Stimulated activated CD4-positive, alpha-beta T cell treated with anti-CD3 and anti-CD28 coated beads, Interleukin-15, amount 100 ng/mL, for 48 hours (primary cell): Measurements from ENCODE around the gene C4orf54.

Experiments
- DNase-seq, 2 donors: peaks; one replicate each; pipeline ENCODE4 v3.0.0-alpha.2; 2020; ENCODE audit warnings: low read depth in 2 of 2

C4orf54 gene

DNA sequence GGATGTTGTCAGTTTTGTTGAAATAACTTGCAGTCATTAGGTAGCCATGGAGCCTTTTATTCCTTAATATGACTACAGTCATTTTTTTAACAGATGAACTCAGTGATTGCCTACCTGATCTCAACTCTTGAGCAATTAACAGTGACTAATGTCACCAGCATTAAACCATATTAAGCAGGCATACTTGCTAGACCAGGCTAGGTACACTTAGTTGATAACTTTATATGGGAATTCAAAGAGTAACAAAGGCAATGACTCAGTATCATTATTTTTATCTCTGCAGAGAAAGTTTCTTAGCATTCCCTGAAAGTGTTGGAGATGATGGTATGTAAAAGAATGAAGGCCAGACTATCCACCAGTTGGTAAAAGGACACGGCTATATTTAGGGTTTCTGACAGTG, at the start of gene C4orf54:
C4orf54 (minus strand) TSS at position 31 of the 400 bp plus-strand sequence. CDS start 3,180 bp downstream, outside the sequence.
- DNase-seq: no peak

DNA sequence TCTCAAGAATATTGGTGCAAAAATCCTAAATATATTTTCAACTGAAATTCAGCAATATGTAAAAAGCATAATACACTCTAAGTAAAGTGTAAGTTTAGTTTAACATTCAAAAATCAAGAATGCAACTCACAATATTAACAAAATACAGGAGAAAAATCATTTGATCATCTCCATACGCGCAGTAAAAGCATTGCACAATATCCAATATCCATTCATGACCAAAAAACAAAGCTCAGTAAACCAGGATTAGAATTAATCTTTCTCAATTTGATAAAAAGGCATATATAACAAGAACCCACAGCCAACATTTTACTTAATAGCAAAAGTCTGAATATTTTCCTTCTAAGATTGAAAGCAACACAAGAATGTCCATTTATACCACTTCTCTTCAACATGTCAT, 48.3 kb upstream of the C4orf54 start:
- no peak for DNase-seq

DNA sequence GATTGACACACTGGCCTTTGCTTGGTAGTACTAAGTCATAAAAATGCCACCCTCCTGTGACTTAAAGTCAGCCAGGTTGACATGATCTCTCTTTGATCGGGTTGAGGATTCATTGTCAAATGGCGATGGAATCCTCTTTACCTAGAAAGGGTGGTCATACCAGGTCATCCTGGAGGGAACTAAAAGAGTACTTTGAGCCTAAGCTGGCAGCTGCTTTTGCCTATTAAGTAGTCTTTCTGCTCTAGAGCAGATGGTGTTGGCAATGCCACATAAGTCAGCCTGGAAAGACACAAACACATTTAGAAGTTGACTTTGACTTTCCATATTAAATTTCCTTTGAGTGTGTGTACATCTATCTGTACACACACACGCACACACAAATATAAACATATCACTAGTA, 39.2 kb upstream of the C4orf54 start:
- no peak for DNase-seq

DNA sequence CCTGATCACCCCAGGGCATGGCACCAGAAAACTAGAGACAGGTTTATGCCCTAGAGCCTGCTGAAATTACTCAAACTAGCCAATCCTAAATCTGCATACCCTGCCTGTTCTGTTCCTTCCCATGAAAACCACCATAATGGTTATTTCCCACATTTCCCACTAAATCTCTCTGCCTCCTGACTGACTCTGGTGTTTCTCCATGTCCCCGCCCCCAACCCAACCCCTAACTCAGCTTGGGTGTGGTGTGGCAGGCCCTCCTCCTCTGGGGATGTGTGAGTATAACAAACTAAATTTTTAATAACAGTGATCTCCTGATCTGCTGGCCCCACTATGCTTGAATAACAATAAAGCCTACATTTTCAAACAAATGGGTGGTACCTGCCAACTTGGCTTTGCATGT, 35.5 kb upstream of the C4orf54 start:
- no peak for DNase-seq

DNA sequence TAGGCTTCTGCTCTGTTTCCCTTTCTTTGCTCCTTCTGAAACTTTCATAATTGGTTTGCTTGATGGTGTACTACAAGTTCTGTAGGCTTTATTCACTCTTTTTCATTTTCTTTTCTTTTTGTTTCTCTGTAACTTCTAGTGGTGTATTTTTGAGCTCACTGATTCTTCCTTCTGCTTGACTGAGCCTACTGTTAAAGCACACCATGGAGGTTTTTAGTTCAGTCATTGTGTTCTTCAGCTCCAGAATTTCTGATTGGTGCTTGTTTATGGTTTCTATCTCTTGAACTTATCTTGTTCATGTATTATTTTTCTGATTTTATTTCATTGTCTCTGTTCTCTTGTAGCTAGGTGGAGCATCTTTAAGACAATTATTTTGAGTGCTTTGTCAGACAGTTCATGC, 33.4 kb upstream of the C4orf54 start:
- DNase-seq: no peak

DNA sequence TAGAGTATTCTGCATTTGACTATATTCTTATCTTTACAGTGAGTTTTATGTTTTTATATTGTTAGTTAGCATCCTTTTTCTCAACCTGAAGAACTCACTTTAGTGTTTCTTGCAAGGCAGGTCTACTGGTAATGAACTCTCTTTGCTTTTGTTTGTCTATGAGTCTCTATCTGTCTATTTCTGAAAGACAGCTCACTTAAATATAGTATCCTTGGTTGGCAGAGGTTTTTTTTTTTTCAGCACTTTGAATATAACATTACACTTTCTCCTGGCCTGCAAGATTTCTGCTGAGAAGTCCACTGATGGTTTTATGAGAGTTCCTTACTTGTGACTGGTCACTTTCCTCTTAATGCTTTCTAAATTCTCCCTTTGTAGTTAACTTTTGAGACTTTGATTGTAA, 32.8 kb upstream of the C4orf54 start:
- no peak for DNase-seq

DNA sequence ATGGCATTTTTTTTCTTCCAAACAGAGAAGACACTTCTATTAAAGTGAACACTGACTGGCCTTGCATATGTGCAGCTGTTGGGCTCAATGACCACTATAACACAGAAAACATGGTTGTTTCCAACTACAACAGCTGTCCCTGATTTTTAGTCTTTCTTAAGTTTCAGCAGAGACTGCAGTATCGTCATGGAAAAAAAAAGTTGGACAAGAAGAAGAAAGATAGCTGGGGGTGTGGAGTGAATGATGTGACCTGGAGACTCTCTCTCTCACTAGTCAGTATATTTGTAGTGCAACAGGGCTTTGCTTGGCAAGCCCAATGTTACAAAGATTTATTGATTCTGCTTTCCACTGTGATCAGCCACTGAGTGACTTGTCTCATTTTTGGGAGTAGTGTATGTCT, 29.5 kb upstream of the C4orf54 start:
- no peak for DNase-seq

DNA sequence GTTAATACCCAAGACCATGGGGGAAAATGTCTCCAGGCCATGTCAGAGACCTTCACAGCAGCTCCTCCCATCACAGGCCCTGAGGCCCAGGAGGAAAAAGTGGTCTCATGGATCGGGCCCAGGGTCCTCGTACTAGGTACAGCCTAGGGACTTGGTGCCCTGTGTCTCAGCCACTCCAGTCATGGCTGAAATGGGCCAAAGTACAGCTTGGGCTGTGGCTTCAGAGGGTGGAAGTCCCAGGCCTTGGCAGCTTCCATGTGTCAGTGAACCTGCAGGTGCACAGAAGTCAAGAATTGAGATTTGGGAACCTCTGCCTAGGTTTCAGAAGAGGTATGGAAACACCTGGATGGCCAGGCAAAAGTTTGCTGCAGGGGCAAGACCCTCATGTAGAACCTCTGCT, 27.6 kb upstream of the C4orf54 start:
- no peak for DNase-seq

DNA sequence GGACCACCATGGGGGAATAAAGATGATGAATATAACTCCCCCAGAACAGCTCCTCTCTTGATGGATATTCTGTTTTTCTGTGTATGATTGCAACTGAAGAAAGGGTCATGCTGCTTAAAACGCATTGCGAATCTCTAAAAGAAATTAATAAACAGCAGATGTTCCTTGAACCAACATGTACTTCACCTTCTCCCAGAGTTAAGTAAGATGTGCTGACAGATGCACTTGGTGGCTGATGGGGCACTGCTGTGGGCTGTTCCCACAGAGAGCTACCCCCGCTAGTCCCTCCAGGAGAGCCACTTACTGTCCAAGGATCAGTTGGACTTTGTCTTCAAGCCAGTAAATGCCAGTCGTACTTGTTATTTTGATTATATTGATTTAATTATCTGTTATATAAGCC, 26.3 kb upstream of the C4orf54 start:
- no peak for DNase-seq

DNA sequence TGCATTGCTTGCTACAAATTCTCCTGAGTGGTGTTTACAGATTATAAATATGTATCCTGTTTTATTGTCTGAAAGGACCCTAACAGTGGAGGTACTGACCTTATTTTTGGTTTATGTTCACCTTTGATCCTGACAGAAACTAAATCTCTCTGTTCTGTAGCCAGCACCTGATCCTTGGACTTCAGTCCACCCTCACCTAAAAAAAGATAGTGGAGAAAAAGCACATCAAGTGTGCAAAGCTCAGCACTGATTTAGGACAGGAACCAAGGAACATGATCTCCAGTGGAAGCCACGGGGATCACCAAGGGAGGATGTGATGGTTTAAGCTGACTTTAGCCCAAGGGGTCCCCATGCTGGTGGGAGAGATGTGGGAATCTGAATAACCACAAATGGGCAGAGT, 22.3 kb upstream of the C4orf54 start:
- no peak for DNase-seq

DNA sequence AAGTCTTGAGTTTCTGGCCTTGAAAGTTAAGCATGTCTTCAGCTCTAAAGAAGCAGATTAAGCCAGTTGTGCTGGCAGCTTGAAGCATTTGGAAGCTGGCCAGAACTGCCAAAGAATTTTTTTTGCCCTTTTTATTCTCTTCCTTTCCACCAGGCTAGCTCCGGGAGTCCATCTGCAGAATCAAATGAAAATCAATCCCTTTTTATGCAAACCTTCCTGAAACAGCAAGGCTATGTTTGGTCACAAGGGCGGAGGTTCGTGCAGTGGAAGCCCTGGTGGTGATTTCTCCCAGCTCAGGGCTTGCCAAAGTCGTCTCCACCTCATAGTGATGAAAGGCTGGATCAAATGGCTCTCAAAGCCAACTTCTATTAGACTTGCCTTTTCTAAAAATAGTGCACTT, 21.6 kb upstream of the C4orf54 start:
- no peak for DNase-seq

DNA sequence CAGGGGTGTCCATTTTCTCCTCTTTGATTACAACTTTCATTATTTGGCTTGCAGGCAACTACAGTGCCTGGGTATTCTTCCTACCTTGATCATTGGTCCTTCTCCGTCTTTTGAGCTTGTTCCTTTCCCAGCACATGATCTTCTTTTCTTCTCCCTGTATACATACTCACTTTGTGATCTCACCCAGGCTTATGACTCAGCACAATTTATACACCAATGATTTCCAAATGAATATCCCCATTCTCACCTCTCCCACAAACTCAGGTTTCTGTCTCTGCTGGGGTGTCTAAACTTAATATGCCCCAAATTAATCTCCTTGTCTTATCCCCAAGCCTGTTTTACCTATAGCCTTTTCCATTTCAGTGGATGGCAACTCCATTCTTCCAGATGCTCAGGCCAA, 19.5 kb upstream of the C4orf54 start:
- DNase-seq: no peak

DNA sequence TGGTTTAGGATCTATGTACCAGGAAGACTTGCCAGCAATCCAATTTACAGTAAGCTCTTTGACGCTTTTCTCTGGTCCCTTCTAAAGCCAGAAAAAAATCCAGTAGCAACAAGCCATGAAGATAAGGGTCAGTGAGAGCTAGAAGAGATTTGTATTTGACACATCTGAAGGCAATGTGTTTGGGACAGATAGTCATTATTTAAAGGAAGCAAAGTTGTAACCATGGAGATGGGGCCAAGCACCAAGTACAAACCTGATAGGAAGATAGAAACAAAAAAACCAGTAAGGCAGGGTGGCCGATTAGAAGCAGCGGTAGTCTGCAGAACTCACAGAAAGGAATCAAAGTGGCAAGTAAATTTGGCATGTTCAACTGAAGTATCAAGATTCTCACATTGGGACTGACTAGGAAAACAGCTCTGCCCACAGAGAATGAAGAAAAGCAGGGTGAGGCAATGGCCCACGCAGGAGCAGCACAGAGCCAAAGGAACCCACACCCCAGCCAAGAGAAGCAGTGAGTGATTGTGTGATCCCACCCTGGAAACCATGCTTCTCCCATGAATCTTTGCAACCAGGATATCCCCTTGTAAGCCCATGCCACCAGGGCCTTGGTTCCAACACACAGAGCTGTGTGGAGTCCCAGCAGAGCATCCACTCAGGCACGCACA, 12.9 kb upstream of the C4orf54 start:
- DNase-seq: no peak

DNA sequence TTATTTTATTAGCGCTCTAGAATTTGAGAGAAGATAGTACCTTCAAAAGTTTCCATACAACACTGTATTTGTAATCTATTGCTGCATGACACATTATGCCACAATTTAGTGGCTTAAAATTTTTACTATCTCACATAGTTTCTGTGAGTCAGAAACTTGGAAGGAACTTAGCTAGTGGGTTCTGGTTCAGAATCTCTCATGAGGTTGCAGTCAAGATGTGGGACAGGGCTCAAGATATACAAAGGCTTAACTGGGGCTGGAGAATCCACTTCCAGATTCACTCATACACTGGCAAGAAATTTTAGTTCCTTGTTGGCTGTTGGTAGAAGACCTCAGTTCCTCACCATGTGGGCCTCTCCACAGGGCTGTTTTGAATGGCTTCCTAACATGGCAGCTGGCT, 11.5 kb upstream of the C4orf54 start:
- DNase-seq: no peak

DNA sequence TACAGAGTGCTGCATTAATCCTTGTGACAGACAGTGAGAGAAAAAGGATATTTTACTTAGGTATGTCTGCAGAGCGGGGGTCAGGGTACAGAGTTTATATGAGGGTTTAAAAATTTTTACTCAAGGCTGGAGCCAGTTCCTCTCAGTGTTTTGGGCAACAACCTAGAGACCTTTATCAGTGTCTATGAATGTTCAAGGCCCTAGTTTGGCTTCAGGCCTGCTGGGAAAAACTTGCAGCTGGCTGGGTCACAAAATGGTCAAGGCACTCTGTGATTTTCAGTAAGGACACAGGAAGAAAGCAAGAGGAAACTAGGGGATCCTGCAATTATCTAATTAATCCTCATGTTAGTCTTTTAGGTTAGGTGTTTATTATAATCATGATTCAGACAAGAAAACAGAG, 10.8 kb upstream of the C4orf54 start:
- DNase-seq: no peak

DNA sequence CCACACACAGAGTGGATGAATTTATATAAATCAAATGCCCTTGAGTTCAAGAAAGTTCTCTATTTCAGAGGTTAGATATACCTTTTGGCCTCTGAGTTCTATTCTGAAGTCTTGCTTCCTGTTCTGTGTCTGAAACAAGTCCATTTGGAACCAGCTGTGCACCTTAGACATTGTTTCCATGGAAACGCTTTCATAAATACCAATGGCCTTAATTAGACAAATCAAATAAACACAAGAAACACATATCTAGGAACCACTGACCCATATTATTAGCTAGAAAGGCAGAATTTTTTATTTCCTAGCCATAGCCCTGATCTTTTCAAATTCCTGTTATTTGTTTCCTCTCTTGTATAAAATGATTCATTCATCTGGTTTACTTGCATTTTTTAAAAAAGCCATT, 8.4 kb upstream of the C4orf54 start:
- no peak for DNase-seq

DNA sequence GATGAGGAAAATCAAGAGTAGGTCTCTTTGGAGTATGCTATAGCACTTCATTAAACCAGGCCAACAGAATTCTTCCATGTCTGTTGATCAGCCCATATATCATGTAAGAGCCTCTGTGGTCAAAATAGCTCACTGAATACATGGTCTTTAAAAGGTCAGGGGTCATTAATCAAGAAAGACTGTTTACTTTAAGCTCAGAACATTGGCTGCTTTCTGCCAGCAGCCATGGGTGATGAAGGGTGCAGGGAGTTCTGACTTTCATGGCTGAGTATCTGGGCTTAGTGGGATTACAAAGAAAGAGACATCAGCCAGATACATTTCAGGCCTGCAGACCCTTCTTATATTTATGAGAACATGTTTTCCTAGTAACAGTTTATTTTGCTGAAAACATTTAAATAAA, 7.1 kb upstream of the C4orf54 start:
- DNase-seq: no peak

DNA sequence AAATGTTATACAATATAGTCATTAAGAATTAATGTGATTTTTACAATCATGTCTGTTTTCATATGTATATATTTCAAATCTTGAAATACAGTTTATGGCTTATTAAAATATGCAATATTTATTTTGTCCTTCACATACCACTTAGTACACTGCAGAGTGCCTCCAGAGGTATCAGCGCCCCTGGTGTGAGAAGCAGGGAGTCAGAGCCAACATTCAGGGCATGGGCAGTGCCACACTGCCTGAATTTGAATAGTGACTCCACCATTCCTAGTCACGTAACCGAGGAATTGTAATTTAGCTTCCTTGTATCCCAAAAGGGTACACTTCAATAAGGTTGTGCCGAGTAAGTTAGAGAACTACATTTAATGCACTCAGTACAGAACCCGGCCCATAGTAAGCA, 4.3 kb upstream of the C4orf54 start:
- DNase-seq: no peak

DNA sequence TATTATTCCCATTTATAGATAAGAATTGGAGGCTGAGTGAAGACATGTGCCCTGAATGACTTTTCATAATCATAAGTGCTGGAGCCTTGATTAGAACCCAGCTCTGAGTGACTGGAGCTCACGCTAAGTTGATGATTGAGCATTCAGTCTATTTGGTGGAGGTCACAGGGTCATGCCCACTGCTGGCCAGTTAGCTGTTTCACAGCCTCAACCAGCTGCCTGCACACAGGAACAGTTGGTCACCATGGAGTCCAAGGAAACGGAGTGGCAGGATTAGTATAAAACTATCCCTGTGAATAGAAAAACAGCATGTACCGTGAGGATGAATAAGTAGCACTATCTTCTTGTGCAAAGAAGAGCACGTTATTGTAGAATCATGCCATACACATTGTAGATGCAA, 1.0 kb upstream of the C4orf54 start:
- DNase-seq: no peak

DNA sequence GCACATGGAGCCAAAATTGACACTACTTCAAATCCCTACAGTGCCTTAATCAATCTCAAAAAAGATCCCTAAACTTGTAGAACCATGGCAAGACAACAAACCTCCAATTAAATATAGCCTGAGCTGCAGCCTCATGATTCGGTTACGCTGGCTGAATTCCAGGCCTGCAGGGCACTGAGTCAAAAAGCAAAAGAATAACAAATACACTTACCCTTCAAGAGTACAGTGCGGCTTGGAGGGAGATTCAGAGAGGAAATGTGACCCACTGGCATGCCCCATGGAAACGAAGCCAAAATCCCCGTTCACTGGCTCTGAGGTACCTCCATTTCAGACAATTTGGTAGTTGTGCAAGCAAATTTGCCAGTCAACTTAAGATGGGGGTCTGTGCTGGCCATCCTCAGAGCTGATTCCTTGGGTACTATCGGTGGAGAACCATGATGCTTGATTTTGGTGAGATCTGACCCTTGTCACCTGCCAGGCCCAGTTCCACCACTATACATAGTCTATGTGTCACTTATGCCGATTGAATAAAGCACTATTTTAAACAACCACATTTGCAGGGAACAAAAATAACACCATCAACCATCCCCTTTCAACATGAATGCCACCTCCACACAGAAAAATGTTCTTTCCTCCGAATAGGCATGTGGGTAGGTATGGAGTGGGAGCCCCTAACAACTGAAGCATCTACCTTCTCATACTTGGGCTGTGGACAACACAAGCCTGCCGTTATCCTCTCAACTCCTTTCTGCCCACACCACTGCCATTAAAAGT, 2.1 kb downstream of the C4orf54 start:
- no peak for DNase-seq

DNA sequence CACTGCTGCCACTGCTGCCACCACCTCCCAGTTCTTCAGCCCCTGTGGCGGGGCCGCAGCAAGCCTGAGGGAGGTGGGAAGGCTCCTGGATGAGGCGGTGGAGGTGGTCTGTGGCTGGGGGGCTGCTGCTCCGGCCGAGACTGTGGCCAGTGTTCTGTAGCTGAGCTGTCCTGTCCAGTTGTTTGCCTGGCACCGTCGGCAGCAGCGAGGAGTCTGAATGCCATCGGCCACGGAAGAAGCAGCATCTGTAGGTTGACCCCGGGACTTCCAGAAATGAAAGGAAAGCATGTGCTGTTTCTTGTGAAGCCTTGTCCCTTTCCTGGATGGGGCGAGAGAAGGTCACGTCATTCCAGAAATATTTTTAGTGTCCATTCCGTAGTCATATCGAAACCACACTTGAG, 3.3 kb downstream of the C4orf54 start:
- DNase-seq: no peak

DNA sequence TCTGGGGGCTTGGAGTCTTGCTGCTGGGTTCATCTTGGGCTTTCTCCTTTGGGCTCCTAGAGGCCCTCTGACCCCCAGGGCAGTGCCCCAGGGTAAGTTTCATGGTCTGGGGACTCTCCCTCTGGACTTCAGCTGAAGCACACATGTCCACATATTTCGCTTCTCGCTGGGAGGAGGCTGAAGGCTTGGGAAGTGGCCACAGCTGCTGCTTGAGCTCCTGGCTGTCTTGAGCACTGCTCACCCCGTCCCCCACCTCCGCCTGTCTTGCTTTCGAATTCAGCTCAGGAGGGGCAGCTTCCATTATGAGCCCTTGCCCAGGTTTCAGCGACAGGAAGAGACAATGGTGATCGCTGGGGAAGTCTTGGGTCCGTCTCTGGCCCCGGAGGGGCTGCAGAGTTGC, 3.7 kb downstream of the C4orf54 start:
- DNase-seq: no peak

DNA sequence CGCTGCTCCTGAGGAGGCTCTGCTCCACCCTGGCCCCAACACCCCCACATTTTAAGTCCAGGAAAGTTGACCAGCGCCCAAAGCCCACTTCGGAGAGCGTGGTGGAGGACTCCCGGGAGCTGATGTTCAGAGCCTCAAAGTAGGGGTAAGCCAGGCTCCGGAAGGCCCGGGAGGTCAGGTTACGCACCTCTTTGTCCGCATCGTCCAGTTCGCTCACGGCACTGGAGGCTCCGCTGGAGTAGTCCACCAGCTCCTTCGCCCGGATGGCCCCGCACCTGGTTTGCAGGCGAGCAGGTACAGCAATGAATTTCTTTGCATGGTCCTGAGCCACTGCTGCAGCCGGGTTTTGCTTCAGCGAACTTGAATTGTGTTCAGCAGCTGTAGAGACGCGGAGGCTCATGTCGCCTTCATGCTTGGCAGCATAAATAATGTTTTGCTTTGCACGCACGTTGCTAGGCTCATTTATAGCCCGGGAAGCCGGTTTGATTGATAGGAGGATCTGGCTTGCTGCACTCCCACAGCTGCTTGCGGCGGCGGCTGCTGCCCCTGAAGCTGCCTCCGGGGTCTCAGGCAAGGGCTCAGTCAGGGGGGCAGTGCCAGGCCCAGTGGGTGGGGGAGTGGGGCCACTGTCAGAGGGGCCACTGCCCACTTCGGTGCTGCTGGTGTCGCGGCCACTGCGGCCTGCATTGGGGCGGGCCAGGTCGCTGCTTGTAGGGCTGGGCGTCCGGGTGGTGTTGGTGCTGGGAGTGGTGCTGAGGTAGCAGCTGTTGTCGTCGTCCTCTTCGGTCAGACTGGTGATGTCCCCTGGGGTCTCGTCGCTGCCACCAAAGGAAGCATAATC, 4.8 kb downstream of the C4orf54 start:
- no peak for DNase-seq
